Panc1 (cell line): ENCODE results near the gene ERFL.

Experiments
- POLR2AphosphoS5 ChIP-seq: IDR thresholded peaks from 2 replicates; pipeline ENCODE4 v1.6.1; 2012; ENCODE audit warnings: mild to moderate bottlenecking, low read depth, low read length, moderate library complexity
- SIN3A ChIP-seq: IDR thresholded peaks from 2 replicates; pipeline ENCODE4 v1.6.1; 2012; ENCODE audit warnings: low read depth, mild to moderate bottlenecking, low read length, moderate library complexity, borderline replicate concordance; ENCODE audit not compliant: insufficient read depth
- TCF7L2 ChIP-seq: IDR thresholded peaks from 2 replicates; pipeline ENCODE4 v1.6.1; 2011; ENCODE audit warnings: mild to moderate bottlenecking, low read depth, low read length, inconsistent platforms
- TF ChIP-seq, protein P1 (sequence below): fragments of 450-650 bp; IDR thresholded peaks from 2 replicates; pipeline ENCODE4 v1.5.1; 2017; ENCODE audit warnings: mild to moderate bottlenecking
- TF ChIP-seq, protein P2 (sequence below), 2 experiments: IDR thresholded peaks; 2 replicates each; pipeline ENCODE4 v1.6.1; 2011 to 2012; ENCODE audit warnings: low read depth in 2 of 2, control low read depth in 1 of 2, low read length in 1 of 2, mild to moderate bottlenecking in 1 of 2, moderate library complexity in 1 of 2; ENCODE audit not compliant: insufficient read depth in 1 of 2

DNA sequence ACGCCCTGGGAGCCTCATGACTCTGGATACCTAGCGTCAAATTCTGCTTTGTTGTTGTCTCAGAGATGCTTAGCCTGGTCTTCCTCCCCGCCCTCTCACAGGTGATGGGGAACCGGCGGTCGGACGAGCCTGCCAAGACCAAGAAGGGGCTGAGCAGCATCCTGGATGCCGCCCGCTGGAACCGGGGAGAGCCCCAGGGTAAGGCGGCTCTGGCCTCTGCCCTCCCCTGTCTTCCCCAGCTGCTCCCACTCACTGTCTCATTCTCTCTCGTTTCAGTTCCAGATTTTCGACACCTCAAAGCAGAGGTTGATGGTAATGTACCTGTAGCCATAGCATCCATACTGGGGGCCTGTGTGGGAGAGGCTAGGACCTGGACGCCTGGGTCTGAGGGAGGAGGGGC, 33.9 kb downstream of the ERFL start:
- TF ChIP-seq, protein P1, sequence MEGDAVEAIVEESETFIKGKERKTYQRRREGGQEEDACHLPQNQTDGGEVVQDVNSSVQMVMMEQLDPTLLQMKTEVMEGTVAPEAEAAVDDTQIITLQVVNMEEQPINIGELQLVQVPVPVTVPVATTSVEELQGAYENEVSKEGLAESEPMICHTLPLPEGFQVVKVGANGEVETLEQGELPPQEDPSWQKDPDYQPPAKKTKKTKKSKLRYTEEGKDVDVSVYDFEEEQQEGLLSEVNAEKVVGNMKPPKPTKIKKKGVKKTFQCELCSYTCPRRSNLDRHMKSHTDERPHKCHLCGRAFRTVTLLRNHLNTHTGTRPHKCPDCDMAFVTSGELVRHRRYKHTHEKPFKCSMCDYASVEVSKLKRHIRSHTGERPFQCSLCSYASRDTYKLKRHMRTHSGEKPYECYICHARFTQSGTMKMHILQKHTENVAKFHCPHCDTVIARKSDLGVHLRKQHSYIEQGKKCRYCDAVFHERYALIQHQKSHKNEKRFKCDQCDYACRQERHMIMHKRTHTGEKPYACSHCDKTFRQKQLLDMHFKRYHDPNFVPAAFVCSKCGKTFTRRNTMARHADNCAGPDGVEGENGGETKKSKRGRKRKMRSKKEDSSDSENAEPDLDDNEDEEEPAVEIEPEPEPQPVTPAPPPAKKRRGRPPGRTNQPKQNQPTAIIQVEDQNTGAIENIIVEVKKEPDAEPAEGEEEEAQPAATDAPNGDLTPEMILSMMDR, result no peak
- TF ChIP-seq POLR2AphosphoS5, result no peak
- no peak for TF ChIP-seq SIN3A
- TF ChIP-seq, protein P2, sequence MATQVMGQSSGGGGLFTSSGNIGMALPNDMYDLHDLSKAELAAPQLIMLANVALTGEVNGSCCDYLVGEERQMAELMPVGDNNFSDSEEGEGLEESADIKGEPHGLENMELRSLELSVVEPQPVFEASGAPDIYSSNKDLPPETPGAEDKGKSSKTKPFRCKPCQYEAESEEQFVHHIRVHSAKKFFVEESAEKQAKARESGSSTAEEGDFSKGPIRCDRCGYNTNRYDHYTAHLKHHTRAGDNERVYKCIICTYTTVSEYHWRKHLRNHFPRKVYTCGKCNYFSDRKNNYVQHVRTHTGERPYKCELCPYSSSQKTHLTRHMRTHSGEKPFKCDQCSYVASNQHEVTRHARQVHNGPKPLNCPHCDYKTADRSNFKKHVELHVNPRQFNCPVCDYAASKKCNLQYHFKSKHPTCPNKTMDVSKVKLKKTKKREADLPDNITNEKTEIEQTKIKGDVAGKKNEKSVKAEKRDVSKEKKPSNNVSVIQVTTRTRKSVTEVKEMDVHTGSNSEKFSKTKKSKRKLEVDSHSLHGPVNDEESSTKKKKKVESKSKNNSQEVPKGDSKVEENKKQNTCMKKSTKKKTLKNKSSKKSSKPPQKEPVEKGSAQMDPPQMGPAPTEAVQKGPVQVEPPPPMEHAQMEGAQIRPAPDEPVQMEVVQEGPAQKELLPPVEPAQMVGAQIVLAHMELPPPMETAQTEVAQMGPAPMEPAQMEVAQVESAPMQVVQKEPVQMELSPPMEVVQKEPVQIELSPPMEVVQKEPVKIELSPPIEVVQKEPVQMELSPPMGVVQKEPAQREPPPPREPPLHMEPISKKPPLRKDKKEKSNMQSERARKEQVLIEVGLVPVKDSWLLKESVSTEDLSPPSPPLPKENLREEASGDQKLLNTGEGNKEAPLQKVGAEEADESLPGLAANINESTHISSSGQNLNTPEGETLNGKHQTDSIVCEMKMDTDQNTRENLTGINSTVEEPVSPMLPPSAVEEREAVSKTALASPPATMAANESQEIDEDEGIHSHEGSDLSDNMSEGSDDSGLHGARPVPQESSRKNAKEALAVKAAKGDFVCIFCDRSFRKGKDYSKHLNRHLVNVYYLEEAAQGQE (IDR thresholded peaks at IDR 0.05; ENCODE audit: insufficient read depth in 1 of 2, low read depth in 2 of 2, low read length in 1 of 2), result no peak
- no peak for TF ChIP-seq TCF7L2
